ENCODE data around the gene INPP4B. TPM values are rescaled to one million over a fixed set of nuclear protein-coding genes. Genes with fewer than 3 reads are reported as not detected.

The INPP4B gene
- total RNA-seq, 1 experiment from 2014 or later = 41.0 TPM

GRCh38 chr4:142274137-142274536 lies 572.0 kb downstream of the INPP4B start:
- Histone ChIP-seq H3K4me2 (ENCODE audit: low read length) (peak overlapping the region; percentile 25), H2AFZ (ENCODE audit: low read length) (no peak overlapping the region), H3K36me3 (ENCODE audit: low read depth, low read length) (no peaks in the 10 kb centered on the region), H3K4me3 (ENCODE audit: low read length) (no peak overlapping the region), H3K27me3 (ENCODE audit: low read length) (no peaks in the 10 kb centered on the region), H3K9ac (ENCODE audit: low read length) (no peak overlapping the region), H3F3A (ENCODE audit: low read length, unreplicated experiment) (no peaks in the 10 kb centered on the region), H3K9me3 (ENCODE audit: low read length) (no peaks in the 10 kb centered on the region), H3K79me2 (ENCODE audit: low read length) (no peaks in the 10 kb centered on the region), H4K20me1 (ENCODE audit: low read length) (no peaks in the 10 kb centered on the region), H3K9me2 (replicated peaks; ENCODE audit: low read length) (no peaks in the 10 kb centered on the region), H3K27ac (ENCODE audit: low read length) (peak overlapping the region; percentile 2; the same call in 1 of the 2 replicates), H3K4me1 (ENCODE audit: insufficient read depth, low read length) (peaks cover 29% of the 10 kb centered on the region)
- intact Hi-C loops (cut with micrococcal nuclease) = no loop called here
- TF ChIP-seq EZH2 (IDR thresholded peaks at IDR 0.05; ENCODE audit: low read length, unreplicated experiment) (no peak), CTCF (conservative IDR thresholded peaks at IDR 0.05; ENCODE audit: low read depth, low read length) (no peak), EZH2phosphoT487 (IDR thresholded peaks at IDR 0.05; ENCODE audit: borderline replicate concordance, low read length) (no peak)
- POLR2A ChIA-PET (ENCODE audit: unreplicated experiment) = no interaction called here
- CTCF ChIA-PET = no interaction called here
- ATAC-seq (peak; percentile 76), DNase-seq (peak; percentile 75)
- BruUV-seq (replicated peaks) = no TSS peak

GRCh38 chr4:142272452-142272851 lies 573.6 kb downstream of the INPP4B start:
- H3K4me3 ChIP-seq (ENCODE audit: low read length) = no peak overlapping the region
- H3K27me3 ChIP-seq (ENCODE audit: low read length) = no peaks in the 10 kb centered on the region
- no peaks in the 10 kb centered on the region for H3K9me2 ChIP-seq (replicated peaks; ENCODE audit: low read length)
- no peak overlapping the region for H3K27ac ChIP-seq (ENCODE audit: low read length)
- peaks cover 21% of the 10 kb centered on the region for H3K4me1 ChIP-seq (ENCODE audit: insufficient read depth, low read length)
- H3K36me3 ChIP-seq (ENCODE audit: low read depth, low read length) = no peaks in the 10 kb centered on the region
- POLR2A ChIA-PET (ENCODE audit: unreplicated experiment) = no interaction called here
- ATAC-seq (no peak), DNase-seq (no peak)
- TF ChIP-seq EZH2 (IDR thresholded peaks at IDR 0.05; ENCODE audit: low read length, unreplicated experiment) = no peak
- no peak for TF ChIP-seq EZH2phosphoT487 (IDR thresholded peaks at IDR 0.05; ENCODE audit: borderline replicate concordance, low read length)
- no peak for TF ChIP-seq CTCF (conservative IDR thresholded peaks at IDR 0.05; ENCODE audit: low read depth, low read length)
- no peak overlapping the region for H2AFZ ChIP-seq (ENCODE audit: low read length)
- H3K9me3 ChIP-seq (ENCODE audit: low read length) = no peaks in the 10 kb centered on the region
- BruUV-seq (replicated peaks) = no TSS peak
- intact Hi-C loops (cut with micrococcal nuclease) = no loop called here
- H3K79me2 ChIP-seq (ENCODE audit: low read length) = no peaks in the 10 kb centered on the region
- no peaks in the 10 kb centered on the region for H3F3A ChIP-seq (ENCODE audit: low read length, unreplicated experiment)
- H3K4me2 ChIP-seq (ENCODE audit: low read length) = no peak overlapping the region
- no peaks in the 10 kb centered on the region for H4K20me1 ChIP-seq (ENCODE audit: low read length)
- no peak overlapping the region for H3K9ac ChIP-seq (ENCODE audit: low read length)
- CTCF ChIA-PET = no interaction called here

GRCh38 chr4:142271832-142272231 lies 574.3 kb downstream of the INPP4B start:
- H3K4me2 ChIP-seq (ENCODE audit: low read length) = no peak overlapping the region
- H3K4me3 ChIP-seq (ENCODE audit: low read length) = no peak overlapping the region
- no TSS peak for BruUV-seq (replicated peaks)
- H3K9me2 ChIP-seq (replicated peaks; ENCODE audit: low read length) = no peaks in the 10 kb centered on the region
- ChIA-PET CTCF (no interaction called here), POLR2A (ENCODE audit: unreplicated experiment) (no interaction called here)
- no peak overlapping the region for H2AFZ ChIP-seq (ENCODE audit: low read length)
- peaks cover 21% of the 10 kb centered on the region for H3K4me1 ChIP-seq (ENCODE audit: insufficient read depth, low read length)
- H3K36me3 ChIP-seq (ENCODE audit: low read depth, low read length) = no peaks in the 10 kb centered on the region
- no peaks in the 10 kb centered on the region for H3K79me2 ChIP-seq (ENCODE audit: low read length)
- DNase-seq (no peak), ATAC-seq (no peak)
- no peaks in the 10 kb centered on the region for H3K9me3 ChIP-seq (ENCODE audit: low read length)
- H3F3A ChIP-seq (ENCODE audit: low read length, unreplicated experiment) = no peaks in the 10 kb centered on the region
- TF ChIP-seq EZH2phosphoT487 (IDR thresholded peaks at IDR 0.05; ENCODE audit: borderline replicate concordance, low read length) (no peak), EZH2 (IDR thresholded peaks at IDR 0.05; ENCODE audit: low read length, unreplicated experiment) (no peak), CTCF (conservative IDR thresholded peaks at IDR 0.05; ENCODE audit: low read depth, low read length) (no peak)
- no peaks in the 10 kb centered on the region for H4K20me1 ChIP-seq (ENCODE audit: low read length)
- H3K9ac ChIP-seq (ENCODE audit: low read length) = no peak overlapping the region
- intact Hi-C loops (cut with micrococcal nuclease) = no loop called here
- H3K27ac ChIP-seq (ENCODE audit: low read length) = no peak overlapping the region
- H3K27me3 ChIP-seq (ENCODE audit: low read length) = no peaks in the 10 kb centered on the region

Data from PC-3 (cell line).